Measurements from ENCODE around the gene DAPP1. TPM values are rescaled to one million over a fixed set of nuclear protein-coding genes. Genes with fewer than 3 reads are reported as not detected.

DAPP1 gene
- total and polyA plus RNA-seq, 2 donors from 2014 or later = 0.34 to 10.1 TPM

DNA sequence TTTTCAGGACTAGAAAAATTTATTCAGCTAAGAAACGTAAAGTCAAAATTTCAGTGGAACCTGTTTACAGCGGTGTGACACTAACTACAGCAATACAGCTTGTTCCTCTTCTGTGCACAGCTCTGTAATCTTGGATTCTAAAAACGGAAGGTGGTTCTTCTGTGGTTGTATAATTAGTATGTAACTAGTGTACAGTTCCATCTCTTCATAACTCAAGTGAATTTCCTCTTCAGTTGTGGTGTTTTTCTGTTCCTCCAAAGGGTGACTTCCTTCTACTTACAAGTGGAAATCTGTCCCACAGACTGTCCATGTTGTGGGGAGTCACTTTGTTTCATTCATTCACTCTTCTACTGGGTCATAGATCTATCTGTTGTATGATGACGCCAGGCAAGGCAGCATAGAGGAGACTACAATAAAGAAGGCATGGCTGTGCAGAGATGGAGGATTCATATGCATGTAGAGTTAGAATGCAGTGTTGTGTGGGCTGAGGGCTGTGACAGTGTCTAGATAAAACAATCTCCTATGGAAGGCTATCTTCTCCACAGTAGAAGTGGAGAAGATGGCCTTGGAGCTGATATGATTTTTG is 5.4 kb downstream of the DAPP1 start:
- H3K36me3 ChIP-seq (ENCODE audit: control insufficient read depth in 2 of 3, insufficient read depth in 3 of 3, low read length in 3 of 3) = no peaks in the 10 kb centered on the region
- H3K4me3 ChIP-seq (ENCODE audit: low read length in 3 of 3) = no peak overlapping the region
- intact Hi-C loops (cut with DNase I) = no loop called here
- H3K27ac ChIP-seq (ENCODE audit: low read depth in 2 of 2, low read length in 2 of 2) = no peak overlapping the region
- FAIRE-seq (no peak), DNase-seq (no peak)
- no peaks in the 10 kb centered on the region for H3K9me3 ChIP-seq (ENCODE audit: control insufficient read depth in 2 of 3, insufficient read depth in 1 of 3, low read length in 3 of 3)
- no peaks in the 10 kb centered on the region for H3K27me3 ChIP-seq (ENCODE audit: control insufficient read depth, insufficient read depth, low read length)
- TF ChIP-seq, protein P1, sequence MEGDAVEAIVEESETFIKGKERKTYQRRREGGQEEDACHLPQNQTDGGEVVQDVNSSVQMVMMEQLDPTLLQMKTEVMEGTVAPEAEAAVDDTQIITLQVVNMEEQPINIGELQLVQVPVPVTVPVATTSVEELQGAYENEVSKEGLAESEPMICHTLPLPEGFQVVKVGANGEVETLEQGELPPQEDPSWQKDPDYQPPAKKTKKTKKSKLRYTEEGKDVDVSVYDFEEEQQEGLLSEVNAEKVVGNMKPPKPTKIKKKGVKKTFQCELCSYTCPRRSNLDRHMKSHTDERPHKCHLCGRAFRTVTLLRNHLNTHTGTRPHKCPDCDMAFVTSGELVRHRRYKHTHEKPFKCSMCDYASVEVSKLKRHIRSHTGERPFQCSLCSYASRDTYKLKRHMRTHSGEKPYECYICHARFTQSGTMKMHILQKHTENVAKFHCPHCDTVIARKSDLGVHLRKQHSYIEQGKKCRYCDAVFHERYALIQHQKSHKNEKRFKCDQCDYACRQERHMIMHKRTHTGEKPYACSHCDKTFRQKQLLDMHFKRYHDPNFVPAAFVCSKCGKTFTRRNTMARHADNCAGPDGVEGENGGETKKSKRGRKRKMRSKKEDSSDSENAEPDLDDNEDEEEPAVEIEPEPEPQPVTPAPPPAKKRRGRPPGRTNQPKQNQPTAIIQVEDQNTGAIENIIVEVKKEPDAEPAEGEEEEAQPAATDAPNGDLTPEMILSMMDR (IDR thresholded peaks at IDR 0.05; ENCODE audit: borderline replicate concordance, extremely low read depth, insufficient read depth) = no peak
- H3K4me1 ChIP-seq (ENCODE audit: control insufficient read depth in 2 of 3, insufficient read depth in 2 of 3, low read depth in 1 of 3, low read length in 3 of 3) = no peaks in the 10 kb centered on the region
- H3K9ac ChIP-seq (ENCODE audit: low read length in 3 of 3) = no peak overlapping the region

DNA sequence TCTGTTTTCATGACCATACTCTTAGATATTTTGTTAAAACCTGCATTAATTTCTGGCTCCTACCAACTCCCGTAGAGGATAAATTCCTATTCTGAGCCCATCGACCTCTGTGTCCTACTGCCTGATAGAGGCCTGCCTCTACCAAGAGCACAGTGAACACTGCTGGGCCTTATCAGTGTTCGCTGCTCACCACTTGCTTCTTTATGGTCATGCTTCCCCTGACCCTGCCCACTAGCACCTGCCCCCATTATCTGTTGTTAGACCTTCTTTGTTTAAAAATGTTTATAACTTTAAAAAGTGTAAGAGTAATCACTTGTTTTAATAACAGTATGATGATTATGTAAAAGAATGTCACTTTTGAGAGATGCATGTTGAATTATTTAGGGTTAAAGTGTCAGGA is 6.1 kb downstream of the DAPP1 start:
- Histone ChIP-seq H3K36me3 (ENCODE audit: control insufficient read depth in 2 of 3, insufficient read depth in 3 of 3, low read length in 3 of 3) (no peaks in the 10 kb centered on the region), H3K27ac (ENCODE audit: low read depth in 2 of 2, low read length in 2 of 2) (no peak overlapping the region), H3K4me3 (ENCODE audit: low read length in 3 of 3) (no peak overlapping the region), H3K9ac (ENCODE audit: low read length in 3 of 3) (no peak overlapping the region), H3K9me3 (ENCODE audit: control insufficient read depth in 2 of 3, insufficient read depth in 1 of 3, low read length in 3 of 3) (no peaks in the 10 kb centered on the region), H3K27me3 (ENCODE audit: control insufficient read depth, insufficient read depth, low read length) (no peaks in the 10 kb centered on the region), H3K4me1 (ENCODE audit: control insufficient read depth in 2 of 3, insufficient read depth in 2 of 3, low read depth in 1 of 3, low read length in 3 of 3) (no peaks in the 10 kb centered on the region)
- TF ChIP-seq, protein P1 (IDR thresholded peaks at IDR 0.05; ENCODE audit: borderline replicate concordance, extremely low read depth, insufficient read depth) = no peak
- DNase-seq (no peak), FAIRE-seq (no peak)
- intact Hi-C loops (cut with DNase I) = no loop called here

DNA sequence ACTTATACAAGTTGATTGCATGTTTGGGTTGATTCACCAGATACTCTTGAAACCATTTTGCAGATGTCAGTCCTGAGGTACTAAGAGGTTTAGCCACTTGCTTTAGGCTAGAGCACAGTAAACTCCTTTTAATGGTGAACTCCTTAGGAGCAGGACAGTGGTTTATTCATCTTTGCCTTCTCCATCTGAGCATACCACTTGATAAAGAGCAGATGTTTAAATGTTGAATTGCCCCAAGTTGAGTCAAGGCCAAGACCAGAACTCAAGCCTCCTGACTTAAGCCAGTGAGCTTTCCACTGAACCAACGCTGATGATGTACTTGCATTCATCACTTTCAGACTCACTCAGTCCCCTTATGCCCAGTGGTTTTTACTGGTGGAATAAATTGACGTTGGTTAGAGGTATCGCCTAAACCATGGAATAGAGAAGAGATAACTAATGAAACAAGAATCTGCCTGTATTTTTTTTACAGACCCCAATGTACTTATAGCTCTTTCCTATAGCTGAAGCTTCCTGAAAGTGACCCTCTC is 7.5 kb downstream of the DAPP1 start:
- no peak overlapping the region for H3K9ac ChIP-seq (ENCODE audit: low read length in 3 of 3)
- H3K4me1 ChIP-seq (ENCODE audit: control insufficient read depth in 2 of 3, insufficient read depth in 2 of 3, low read depth in 1 of 3, low read length in 3 of 3) = no peaks in the 10 kb centered on the region
- intact Hi-C loops (cut with DNase I) = no loop called here
- DNase-seq = no peak
- H3K9me3 ChIP-seq (ENCODE audit: control insufficient read depth in 2 of 3, insufficient read depth in 1 of 3, low read length in 3 of 3) = no peaks in the 10 kb centered on the region
- H3K36me3 ChIP-seq (ENCODE audit: control insufficient read depth in 2 of 3, insufficient read depth in 3 of 3, low read length in 3 of 3) = no peaks in the 10 kb centered on the region
- TF ChIP-seq, protein P1 (IDR thresholded peaks at IDR 0.05; ENCODE audit: borderline replicate concordance, extremely low read depth, insufficient read depth) = no peak
- FAIRE-seq = no peak
- H3K27me3 ChIP-seq (ENCODE audit: control insufficient read depth, insufficient read depth, low read length) = no peaks in the 10 kb centered on the region
- no peak overlapping the region for H3K27ac ChIP-seq (ENCODE audit: low read depth in 2 of 2, low read length in 2 of 2)
- no peak overlapping the region for H3K4me3 ChIP-seq (ENCODE audit: low read length in 3 of 3)

DNA sequence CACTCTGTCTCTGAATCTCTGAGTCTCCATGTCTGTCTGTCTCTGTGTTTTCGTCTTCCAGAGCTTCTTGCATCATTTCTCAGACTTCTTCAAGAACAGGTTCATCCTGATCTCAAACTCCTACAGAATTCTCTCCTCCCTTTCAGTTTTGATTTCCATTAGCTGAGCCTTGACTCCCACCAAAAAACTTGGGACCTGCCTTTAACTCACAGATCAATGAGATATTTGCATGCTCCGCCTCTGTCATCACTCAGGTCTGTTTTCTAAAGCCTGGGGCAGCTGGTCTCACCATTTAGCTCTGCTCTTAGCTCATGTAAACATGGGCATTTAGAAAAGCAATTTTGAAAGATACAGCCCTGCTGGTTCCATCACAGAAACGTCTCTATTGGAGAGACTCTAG is 8.6 kb downstream of the DAPP1 start:
- intact Hi-C loops (cut with DNase I) = no loop called here
- Histone ChIP-seq H3K4me3 (ENCODE audit: low read length in 3 of 3) (no peak overlapping the region), H3K4me1 (ENCODE audit: control insufficient read depth in 2 of 3, insufficient read depth in 2 of 3, low read depth in 1 of 3, low read length in 3 of 3) (no peaks in the 10 kb centered on the region), H3K27ac (ENCODE audit: low read depth in 2 of 2, low read length in 2 of 2) (no peak overlapping the region), H3K36me3 (ENCODE audit: control insufficient read depth in 2 of 3, insufficient read depth in 3 of 3, low read length in 3 of 3) (no peaks in the 10 kb centered on the region), H3K9me3 (ENCODE audit: control insufficient read depth in 2 of 3, insufficient read depth in 1 of 3, low read length in 3 of 3) (no peaks in the 10 kb centered on the region), H3K9ac (ENCODE audit: low read length in 3 of 3) (no peak overlapping the region), H3K27me3 (ENCODE audit: control insufficient read depth, insufficient read depth, low read length) (no peaks in the 10 kb centered on the region)
- DNase-seq (no peak), FAIRE-seq (no peak)
- TF ChIP-seq, protein P1 (IDR thresholded peaks at IDR 0.05; ENCODE audit: borderline replicate concordance, extremely low read depth, insufficient read depth) = no peak
